ENCODE measurements around the gene IQCN.

IQCN gene

GRCh38 chr19:18224525-18225354 is 49.5 kb downstream of the IQCN start:
- peak; percentile 96 for DNase-seq (ENCODE audit: extremely low read depth, insufficient read length)
- peak overlapping the region; percentile 58 for H3K4me3 ChIP-seq (replicated peaks; ENCODE audit: low read depth, low read length)
- no peaks in the 10 kb centered on the region for H3K36me3 ChIP-seq (ENCODE audit: control insufficient read depth, insufficient read depth, low read length)
- no peak for TF ChIP-seq CTCF (IDR thresholded peaks at IDR 0.05; ENCODE audit: insufficient read depth, low read length, poor library complexity, severe bottlenecking)
- H3K27me3 ChIP-seq (replicated peaks; ENCODE audit: control insufficient read depth, insufficient read depth, low read length), result no peaks in the 10 kb centered on the region; the same call in 1 of the 2 replicates

GRCh38 chr19:18223860-18224524 is 50.3 kb downstream of the IQCN start:
- Histone ChIP-seq H3K36me3 (ENCODE audit: control insufficient read depth, insufficient read depth, low read length) (no peaks in the 10 kb centered on the region), H3K27me3 (replicated peaks; ENCODE audit: control insufficient read depth, insufficient read depth, low read length) (no peaks in the 10 kb centered on the region; the same call in 1 of the 2 replicates), H3K4me3 (replicated peaks; ENCODE audit: low read depth, low read length) (peak overlapping the region; percentile 58)
- peak; percentile 74 for DNase-seq (ENCODE audit: extremely low read depth, insufficient read length)
- TF ChIP-seq CTCF (IDR thresholded peaks at IDR 0.05; ENCODE audit: insufficient read depth, low read length, poor library complexity, severe bottlenecking), result no peak

- TF ChIP-seq CTCF (IDR thresholded peaks at IDR 0.05; ENCODE audit: insufficient read depth, low read length, poor library complexity, severe bottlenecking), result no peak
- DNase-seq (ENCODE audit: extremely low read depth, insufficient read length), result no peak
- Histone ChIP-seq H3K36me3 (ENCODE audit: control insufficient read depth, insufficient read depth, low read length) (no peaks in the 10 kb centered on the region), H3K27me3 (replicated peaks; ENCODE audit: control insufficient read depth, insufficient read depth, low read length) (no peaks in the 10 kb centered on the region; the same call in 1 of the 2 replicates), H3K4me3 (replicated peaks; ENCODE audit: low read depth, low read length) (no peak overlapping the region)
These were observed 52.2 kb downstream of the IQCN start for GRCh38 chr19:18221815-18222725.

- no peak for TF ChIP-seq CTCF (IDR thresholded peaks at IDR 0.05; ENCODE audit: insufficient read depth, low read length, poor library complexity, severe bottlenecking)
- no peak overlapping the region for H3K4me3 ChIP-seq (replicated peaks; ENCODE audit: low read depth, low read length)
- DNase-seq (ENCODE audit: extremely low read depth, insufficient read length), result no peak
- H3K36me3 ChIP-seq (ENCODE audit: control insufficient read depth, insufficient read depth, low read length), result no peaks in the 10 kb centered on the region
- no peaks in the 10 kb centered on the region; the same call in 1 of the 2 replicates for H3K27me3 ChIP-seq (replicated peaks; ENCODE audit: control insufficient read depth, insufficient read depth, low read length)
These were observed 53.5 kb downstream of the IQCN start for GRCh38 chr19:18220632-18221275.

- no peak for TF ChIP-seq CTCF (IDR thresholded peaks at IDR 0.05; ENCODE audit: insufficient read depth, low read length, poor library complexity, severe bottlenecking)
- Histone ChIP-seq H3K27me3 (replicated peaks; ENCODE audit: control insufficient read depth, insufficient read depth, low read length) (no peaks in the 10 kb centered on the region), H3K4me3 (replicated peaks; ENCODE audit: low read depth, low read length) (no peak overlapping the region), H3K36me3 (ENCODE audit: control insufficient read depth, insufficient read depth, low read length) (no peaks in the 10 kb centered on the region)
- DNase-seq (ENCODE audit: extremely low read depth, insufficient read length), result no peak
These were observed 54.2 kb downstream of the IQCN start for GRCh38 chr19:18219911-18220631.
